Stimulated activated naive B cell treated with anti-CD40 and anti-IgM and Interleukin-4, amounts not matched to agents 10 μg/mL and 1 μg/mL and 100 μg/mL, for 72 hours (primary cell): ENCODE measurements around the gene FIS1.
"Not testable (repeated sequence)": the region's sequence is repeated elsewhere in the genome, so short reads cannot be mapped to it uniquely, and the experiment has no call there.

Source experiments
- ATAC-seq, 2 donors: fragments of 150-1000 bp; cut with Tn5 transposase; replicated peaks; 2 replicates each; pipeline ENCODE4 v1.10.0; 2021; ENCODE audit warnings: moderate library complexity in 1 of 2
- DNase-seq: peaks from one replicate; pipeline ENCODE4 v3.0.0; 2021
- H3K27ac Mint-ChIP-seq: one replicate; pipeline ENCODE4 v1.8.0; 2022; ENCODE audit warnings: mild to moderate bottlenecking, mixed read lengths
- H3K27me3 Mint-ChIP-seq, 2 donors: one replicate each; pipeline ENCODE4 v1.8.0; 2022; ENCODE audit warnings: mixed read lengths in 2 of 2
- H3K36me3 Mint-ChIP-seq, 2 donors: one replicate each; pipeline ENCODE4 v1.8.0; 2022; ENCODE audit warnings: mixed read lengths in 2 of 2, mild to moderate bottlenecking in 1 of 2
- H3K4me1 Mint-ChIP-seq, 2 donors: one replicate each; pipeline ENCODE4 v1.8.0; 2022; ENCODE audit warnings: mixed read lengths in 2 of 2, mild to moderate bottlenecking in 1 of 2
- H3K4me3 Mint-ChIP-seq, 2 donors: one replicate each; pipeline ENCODE4 v1.8.0; 2022; ENCODE audit warnings: mild to moderate bottlenecking in 2 of 2, mixed read lengths in 2 of 2, moderate library complexity in 1 of 2
- H3K9me3 Mint-ChIP-seq, 2 donors: one replicate each; pipeline ENCODE4 v1.8.0; 2022; ENCODE audit warnings: mixed read lengths in 2 of 2, mild to moderate bottlenecking in 1 of 2

Gene FIS1

GRCh38 chr7:101244375-101245146 is at the start of gene FIS1:
TSS of gene FIS1 (minus strand) at chr7:101245081. CDS start at chr7:101245004, 77 bp downstream.
- ATAC-seq (peak; percentile 94 to 96), DNase-seq (peak; percentile 91)
- Mint-ChIP-seq H3K9me3 (no peaks in the 10 kb centered on the region), H3K27ac (peak within 1 kb of the TSS; percentile 98), H3K27me3 (no peaks in the 10 kb centered on the region), H3K4me1 (peaks cover 26 to 56% of the 10 kb centered on the region in 2 donors), H3K4me3 (peak within 1 kb of the TSS; percentile 92 to 99), H3K36me3 (peaks cover 24 to 37% of the 10 kb centered on the region in 2 donors)

GRCh38 chr7:101294039-101294831 is 49.4 kb upstream of the FIS1 start:
- H3K27me3 Mint-ChIP-seq: peaks cover 54 to 75% of the 10 kb centered on the region in 2 donors
- H3K4me1 Mint-ChIP-seq: peaks cover 8 to 12% of the 10 kb centered on the region in 2 donors
- no peak overlapping the region for H3K4me3 Mint-ChIP-seq
- no peaks in the 10 kb centered on the region for H3K9me3 Mint-ChIP-seq
- no peak for DNase-seq
- no peak overlapping the region for H3K27ac Mint-ChIP-seq
- no peak for ATAC-seq
- peaks cover 0 to 3% of the 10 kb centered on the region in 2 donors for H3K36me3 Mint-ChIP-seq

GRCh38 chr7:101293069-101294021 is 48.5 kb upstream of the FIS1 start:
- not testable (repeated sequence) for H3K4me3 Mint-ChIP-seq, H3K9me3 Mint-ChIP-seq, H3K27ac Mint-ChIP-seq, H3K36me3 Mint-ChIP-seq, ATAC-seq, DNase-seq
- peaks cover 8 to 12% of the 10 kb centered on the region in 2 donors for H3K4me1 Mint-ChIP-seq
- peaks cover 57 to 79% of the 10 kb centered on the region in 2 donors for H3K27me3 Mint-ChIP-seq

- H3K27me3 Mint-ChIP-seq: peaks cover 58 to 81% of the 10 kb centered on the region in 2 donors
These were observed 47.7 kb upstream of the FIS1 start for GRCh38 chr7:101292566-101292965.

GRCh38 chr7:101290186-101291037 is 45.5 kb upstream of the FIS1 start:
- not testable (repeated sequence) for H3K4me3 Mint-ChIP-seq, H3K27ac Mint-ChIP-seq, H3K36me3 Mint-ChIP-seq, H3K9me3 Mint-ChIP-seq, DNase-seq
- Mint-ChIP-seq H3K4me1 (peaks cover 11 to 12% of the 10 kb centered on the region in 2 donors), H3K27me3 (peaks cover 64 to 91% of the 10 kb centered on the region in 2 donors)
- ATAC-seq: peak; percentile 63 to 71

More at GRCh38 chr7:101292566-101292965, 47.7 kb upstream of the FIS1 start:
- not testable (repeated sequence) for H3K9me3 Mint-ChIP-seq, ATAC-seq, H3K4me3 Mint-ChIP-seq, H3K36me3 Mint-ChIP-seq, H3K27ac Mint-ChIP-seq, DNase-seq
- peaks cover 8 to 12% of the 10 kb centered on the region in 2 donors for H3K4me1 Mint-ChIP-seq

- ATAC-seq: peak; percentile 64 to 73
- Mint-ChIP-seq H3K27me3 (peaks cover 61 to 93% of the 10 kb centered on the region in 2 donors), H3K4me1 (peaks cover 11 to 12% of the 10 kb centered on the region in 2 donors)
- DNase-seq, H3K4me3 Mint-ChIP-seq, H3K36me3 Mint-ChIP-seq, H3K27ac Mint-ChIP-seq, H3K9me3 Mint-ChIP-seq: not testable (repeated sequence)
These were observed 44.8 kb upstream of the FIS1 start for GRCh38 chr7:101289687-101290086.

- H3K4me1 Mint-ChIP-seq: peaks cover 11 to 12% of the 10 kb centered on the region in 2 donors
- H3K27ac Mint-ChIP-seq: no peak overlapping the region
- peaks cover 49 to 80% of the 10 kb centered on the region in 2 donors for H3K27me3 Mint-ChIP-seq
- H3K36me3 Mint-ChIP-seq: no peaks in the 10 kb centered on the region
- peaks cover 0 to 2% of the 10 kb centered on the region in 2 donors for H3K9me3 Mint-ChIP-seq
- H3K4me3 Mint-ChIP-seq: no peak overlapping the region
- ATAC-seq (no peak), DNase-seq (no peak)
These were observed 43.6 kb upstream of the FIS1 start for GRCh38 chr7:101288439-101288838.

GRCh38 chr7:101287032-101287431 is 42.2 kb upstream of the FIS1 start:
- no peak for ATAC-seq
- H3K27ac Mint-ChIP-seq: no peak overlapping the region
- H3K4me3 Mint-ChIP-seq: no peak overlapping the region
- peaks cover 16 to 22% of the 10 kb centered on the region in 2 donors for H3K4me1 Mint-ChIP-seq
- peaks cover 44 to 72% of the 10 kb centered on the region in 2 donors for H3K27me3 Mint-ChIP-seq
- H3K36me3 Mint-ChIP-seq: no peaks in the 10 kb centered on the region
- peaks cover 0 to 2% of the 10 kb centered on the region in 2 donors for H3K9me3 Mint-ChIP-seq
- DNase-seq: no peak

GRCh38 chr7:101285880-101286279 is 41.0 kb upstream of the FIS1 start:
- not testable (repeated sequence) for H3K9me3 Mint-ChIP-seq, H3K36me3 Mint-ChIP-seq, ATAC-seq, H3K27ac Mint-ChIP-seq, H3K4me3 Mint-ChIP-seq, DNase-seq
- Mint-ChIP-seq H3K27me3 (peaks cover 39 to 67% of the 10 kb centered on the region in 2 donors), H3K4me1 (peaks cover 16 to 22% of the 10 kb centered on the region in 2 donors)

- peaks cover 11 to 16% of the 10 kb centered on the region in 2 donors for H3K4me1 Mint-ChIP-seq
- H3K27me3 Mint-ChIP-seq: peaks cover 39 to 66% of the 10 kb centered on the region in 2 donors
- ATAC-seq (no peak), DNase-seq (no peak)
- peaks cover 0 to 2% of the 10 kb centered on the region in 2 donors for H3K9me3 Mint-ChIP-seq
- H3K36me3 Mint-ChIP-seq: no peaks in the 10 kb centered on the region
- H3K27ac Mint-ChIP-seq: no peak overlapping the region
- H3K4me3 Mint-ChIP-seq: no peak overlapping the region
These were observed 40.3 kb upstream of the FIS1 start for GRCh38 chr7:101285171-101285570.

GRCh38 chr7:101280912-101281311 is 36.0 kb upstream of the FIS1 start:
- not testable (repeated sequence) for H3K4me3 Mint-ChIP-seq, ATAC-seq, H3K4me1 Mint-ChIP-seq, H3K36me3 Mint-ChIP-seq, H3K27ac Mint-ChIP-seq, DNase-seq, H3K9me3 Mint-ChIP-seq
- H3K27me3 Mint-ChIP-seq: peaks cover 38 to 59% of the 10 kb centered on the region in 2 donors

GRCh38 chr7:101278461-101279292 is 33.8 kb upstream of the FIS1 start:
- Mint-ChIP-seq H3K27me3 (peaks cover 35 to 53% of the 10 kb centered on the region in 2 donors), H3K9me3 (no peaks in the 10 kb centered on the region), H3K4me3 (no peak overlapping the region), H3K4me1 (peaks cover 5 to 10% of the 10 kb centered on the region in 2 donors), H3K36me3 (no peaks in the 10 kb centered on the region), H3K27ac (no peak overlapping the region)
- no peak for ATAC-seq
- DNase-seq: no peak
